Activated naive CD8-positive, alpha-beta T cell treated with anti-CD3 and anti-CD28 coated beads, Interleukin-2, amount 50 U/mL, for 24 hours (primary cell): ENCODE data around the gene MKS1.

Source experiments
- ATAC-seq: fragments of 150-1000 bp; cut with Tn5 transposase; one replicate; pipeline ENCODE4 v1.10.0; 2021
- DNase-seq: peaks from one replicate; pipeline ENCODE4 v3.0.0; 2021
- H3K27ac Mint-ChIP-seq: one replicate; pipeline ENCODE4 v1.8.0; 2021; ENCODE audit warnings: mild to moderate bottlenecking, mixed read lengths
- H3K27me3 Mint-ChIP-seq: one replicate; pipeline ENCODE4 v1.8.0; 2021; ENCODE audit warnings: mixed read lengths
- H3K36me3 Mint-ChIP-seq: one replicate; pipeline ENCODE4 v1.8.0; 2021; ENCODE audit warnings: low read depth, mixed read lengths
- H3K4me1 Mint-ChIP-seq: one replicate; pipeline ENCODE4 v1.8.0; 2021; ENCODE audit warnings: mixed read lengths
- H3K4me3 Mint-ChIP-seq: one replicate; pipeline ENCODE4 v1.8.0; 2021; ENCODE audit warnings: mild to moderate bottlenecking, moderate library complexity, mixed read lengths
- H3K9me3 Mint-ChIP-seq: one replicate; pipeline ENCODE4 v1.8.0; 2021; ENCODE audit warnings: mixed read lengths

MKS1 gene

GRCh38 chr17:58181796-58182195, 37.3 kb downstream of the MKS1 start:
- no peak for DNase-seq
- no peak for ATAC-seq
- H3K27ac Mint-ChIP-seq: no peak overlapping the region
- no peaks in the 10 kb centered on the region for H3K4me1 Mint-ChIP-seq
- H3K4me3 Mint-ChIP-seq: no peak overlapping the region
- no peaks in the 10 kb centered on the region for H3K9me3 Mint-ChIP-seq
- H3K36me3 Mint-ChIP-seq: no peaks in the 10 kb centered on the region
- H3K27me3 Mint-ChIP-seq: peaks cover 3% of the 10 kb centered on the region

- no peak for DNase-seq
- no peak overlapping the region for H3K4me3 Mint-ChIP-seq
- no peaks in the 10 kb centered on the region for H3K36me3 Mint-ChIP-seq
- peaks cover 12% of the 10 kb centered on the region for H3K4me1 Mint-ChIP-seq
- H3K9me3 Mint-ChIP-seq: no peaks in the 10 kb centered on the region
- no peak for ATAC-seq
- H3K27ac Mint-ChIP-seq: no peak overlapping the region
- no peaks in the 10 kb centered on the region for H3K27me3 Mint-ChIP-seq
Measured at GRCh38 chr17:58176200-58176599, 42.9 kb downstream of the MKS1 start.

GRCh38 chr17:58174871-58175270, 44.2 kb downstream of the MKS1 start:
- Mint-ChIP-seq H3K27ac (no peak overlapping the region), H3K4me3 (no peak overlapping the region), H3K36me3 (no peaks in the 10 kb centered on the region), H3K9me3 (no peaks in the 10 kb centered on the region), H3K4me1 (peaks cover 24% of the 10 kb centered on the region), H3K27me3 (no peaks in the 10 kb centered on the region)
- ATAC-seq: no peak
- DNase-seq: no peak

- no peaks in the 10 kb centered on the region for H3K9me3 Mint-ChIP-seq
- no peaks in the 10 kb centered on the region for H3K36me3 Mint-ChIP-seq
- H3K27me3 Mint-ChIP-seq: no peaks in the 10 kb centered on the region
- ATAC-seq (peak; percentile 79), DNase-seq (peak; percentile 30)
- H3K4me3 Mint-ChIP-seq: no peak overlapping the region
- no peak overlapping the region for H3K27ac Mint-ChIP-seq
- H3K4me1 Mint-ChIP-seq: peaks cover 37% of the 10 kb centered on the region
Measured at GRCh38 chr17:58172369-58173071, 46.5 kb downstream of the MKS1 start.

GRCh38 chr17:58170622-58171021, 48.4 kb downstream of the MKS1 start:
- DNase-seq: no peak
- Mint-ChIP-seq H3K4me3 (no peak overlapping the region), H3K36me3 (no peaks in the 10 kb centered on the region), H3K4me1 (peaks cover 37% of the 10 kb centered on the region), H3K27ac (peak overlapping the region; percentile 47), H3K27me3 (no peaks in the 10 kb centered on the region), H3K9me3 (no peaks in the 10 kb centered on the region)
- no peak for ATAC-seq

- Mint-ChIP-seq H3K4me3 (no peak within 1 kb of the TSS), H3K4me1 (peaks cover 29% of the 10 kb centered on the region), H3K36me3 (no peaks in the 10 kb centered on the region), H3K27ac (no peak within 1 kb of the TSS), H3K9me3 (no peaks in the 10 kb centered on the region), H3K27me3 (peaks cover 2% of the 10 kb centered on the region)
- ATAC-seq (no peak), DNase-seq (no peak)
Measured at GRCh38 chr17:58166682-58167081, 52.4 kb downstream of the MKS1 start, which contains the start of gene OR4D2. Gene OR4D2, plus strand, starts transcription at chr17:58166982. Its CDS starts 2,674 bp downstream, at chr17:58169656.

GRCh38 chr17:58165981-58166380, 53.1 kb downstream of the MKS1 start:
- no peaks in the 10 kb centered on the region for H3K9me3 Mint-ChIP-seq
- no peak overlapping the region for H3K27ac Mint-ChIP-seq
- DNase-seq: no peak
- ATAC-seq: no peak
- H3K4me3 Mint-ChIP-seq: no peak overlapping the region
- H3K36me3 Mint-ChIP-seq: no peaks in the 10 kb centered on the region
- peaks cover 24% of the 10 kb centered on the region for H3K4me1 Mint-ChIP-seq
- peaks cover 2% of the 10 kb centered on the region for H3K27me3 Mint-ChIP-seq

- DNase-seq: no peak
- no peak overlapping the region for H3K4me3 Mint-ChIP-seq
- peaks cover 2% of the 10 kb centered on the region for H3K27me3 Mint-ChIP-seq
- H3K36me3 Mint-ChIP-seq: no peaks in the 10 kb centered on the region
- H3K9me3 Mint-ChIP-seq: peaks cover 4% of the 10 kb centered on the region
- peaks cover 11% of the 10 kb centered on the region for H3K4me1 Mint-ChIP-seq
- no peak for ATAC-seq
- no peak overlapping the region for H3K27ac Mint-ChIP-seq
Measured at GRCh38 chr17:58161566-58161965, 57.5 kb downstream of the MKS1 start.

- Mint-ChIP-seq H3K27ac (no peak overlapping the region), H3K4me1 (peaks cover 42% of the 10 kb centered on the region), H3K9me3 (peaks cover 4% of the 10 kb centered on the region), H3K4me3 (no peak overlapping the region), H3K36me3 (peaks cover 1% of the 10 kb centered on the region), H3K27me3 (no peaks in the 10 kb centered on the region)
- no peak for ATAC-seq
- no peak for DNase-seq
Measured at GRCh38 chr17:58158181-58158580, 60.9 kb downstream of the MKS1 start.

- Mint-ChIP-seq H3K36me3 (peaks cover 1% of the 10 kb centered on the region), H3K4me3 (peak overlapping the region; percentile 87), H3K27ac (peak overlapping the region; percentile 75), H3K4me1 (peaks cover 53% of the 10 kb centered on the region), H3K9me3 (peaks cover 4% of the 10 kb centered on the region), H3K27me3 (no peaks in the 10 kb centered on the region)
- ATAC-seq: peak; percentile 83
- DNase-seq: peak; percentile 66
Measured at GRCh38 chr17:58156839-58157803, 61.9 kb downstream of the MKS1 start.
